Kidney epithelial cell (primary cell): ENCODE data around the gene BLMH. TPM values are rescaled to one million over a fixed set of nuclear protein-coding genes. Genes with fewer than 3 reads are reported as not detected.

Source experiments
- DNase-seq: peaks from one replicate; pipeline ENCODE4 v3.0.0-alpha.2; 2010; ENCODE audit warnings: low read depth
- H3K27me3 ChIP-seq: 2 replicates; pipeline ENCODE4 v1.6.0; 2011; ENCODE audit warnings: low read length; ENCODE audit not compliant: control insufficient read depth, insufficient read depth
- H3K36me3 ChIP-seq: 2 replicates; pipeline ENCODE4 v1.5.1; 2011; ENCODE audit warnings: low read length; ENCODE audit not compliant: control insufficient read depth, insufficient read depth
- H3K4me3 ChIP-seq: 2 replicates; pipeline ENCODE4 v1.5.1; 2011; ENCODE audit warnings: low read depth, mild to moderate bottlenecking, control low read depth, low read length
- total RNA-seq: library from RNA; depleted of rRNA; stranded (reverse); fragments of >200 nt; gene quantifications from 2 replicates; pipeline ENCODE4 v1.2.3, GENCODE V29; 2015
- TF ChIP-seq, protein P1 (sequence below): IDR thresholded peaks from 2 replicates; pipeline ENCODE4 v1.5.1; 2011; ENCODE audit warnings: mild to moderate bottlenecking, moderate library complexity, low read length, control low read depth, inconsistent platforms; ENCODE audit not compliant: insufficient read depth, poor library complexity, severe bottlenecking

Gene BLMH
- total RNA-seq, 1 donor from 2014 or later: 29.4 TPM

DNA sequence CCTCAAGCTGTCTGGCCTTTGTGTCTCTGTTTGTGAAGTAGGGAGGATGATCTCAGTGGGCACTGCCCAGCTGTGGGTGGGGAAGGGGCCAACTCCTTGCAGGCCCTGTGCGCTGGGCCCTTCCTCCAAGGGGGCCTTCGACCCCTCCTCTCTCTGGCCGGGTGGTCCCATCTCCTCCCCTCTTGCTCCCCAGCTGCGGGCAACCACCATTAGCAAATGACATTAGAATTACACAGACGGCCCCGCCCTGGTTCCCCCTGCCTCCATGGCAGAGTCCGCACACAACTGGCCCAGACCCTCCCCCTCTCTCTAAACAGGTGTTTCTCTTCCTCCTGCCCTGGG is 53.8 kb downstream of the BLMH start:
- TF ChIP-seq, protein P1, sequence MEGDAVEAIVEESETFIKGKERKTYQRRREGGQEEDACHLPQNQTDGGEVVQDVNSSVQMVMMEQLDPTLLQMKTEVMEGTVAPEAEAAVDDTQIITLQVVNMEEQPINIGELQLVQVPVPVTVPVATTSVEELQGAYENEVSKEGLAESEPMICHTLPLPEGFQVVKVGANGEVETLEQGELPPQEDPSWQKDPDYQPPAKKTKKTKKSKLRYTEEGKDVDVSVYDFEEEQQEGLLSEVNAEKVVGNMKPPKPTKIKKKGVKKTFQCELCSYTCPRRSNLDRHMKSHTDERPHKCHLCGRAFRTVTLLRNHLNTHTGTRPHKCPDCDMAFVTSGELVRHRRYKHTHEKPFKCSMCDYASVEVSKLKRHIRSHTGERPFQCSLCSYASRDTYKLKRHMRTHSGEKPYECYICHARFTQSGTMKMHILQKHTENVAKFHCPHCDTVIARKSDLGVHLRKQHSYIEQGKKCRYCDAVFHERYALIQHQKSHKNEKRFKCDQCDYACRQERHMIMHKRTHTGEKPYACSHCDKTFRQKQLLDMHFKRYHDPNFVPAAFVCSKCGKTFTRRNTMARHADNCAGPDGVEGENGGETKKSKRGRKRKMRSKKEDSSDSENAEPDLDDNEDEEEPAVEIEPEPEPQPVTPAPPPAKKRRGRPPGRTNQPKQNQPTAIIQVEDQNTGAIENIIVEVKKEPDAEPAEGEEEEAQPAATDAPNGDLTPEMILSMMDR: no peak
- DNase-seq: no peak
- H3K4me3 ChIP-seq: no peak overlapping the region
- H3K36me3 ChIP-seq: no peaks in the 10 kb centered on the region
- H3K27me3 ChIP-seq: peaks cover 52% of the 10 kb centered on the region

DNA sequence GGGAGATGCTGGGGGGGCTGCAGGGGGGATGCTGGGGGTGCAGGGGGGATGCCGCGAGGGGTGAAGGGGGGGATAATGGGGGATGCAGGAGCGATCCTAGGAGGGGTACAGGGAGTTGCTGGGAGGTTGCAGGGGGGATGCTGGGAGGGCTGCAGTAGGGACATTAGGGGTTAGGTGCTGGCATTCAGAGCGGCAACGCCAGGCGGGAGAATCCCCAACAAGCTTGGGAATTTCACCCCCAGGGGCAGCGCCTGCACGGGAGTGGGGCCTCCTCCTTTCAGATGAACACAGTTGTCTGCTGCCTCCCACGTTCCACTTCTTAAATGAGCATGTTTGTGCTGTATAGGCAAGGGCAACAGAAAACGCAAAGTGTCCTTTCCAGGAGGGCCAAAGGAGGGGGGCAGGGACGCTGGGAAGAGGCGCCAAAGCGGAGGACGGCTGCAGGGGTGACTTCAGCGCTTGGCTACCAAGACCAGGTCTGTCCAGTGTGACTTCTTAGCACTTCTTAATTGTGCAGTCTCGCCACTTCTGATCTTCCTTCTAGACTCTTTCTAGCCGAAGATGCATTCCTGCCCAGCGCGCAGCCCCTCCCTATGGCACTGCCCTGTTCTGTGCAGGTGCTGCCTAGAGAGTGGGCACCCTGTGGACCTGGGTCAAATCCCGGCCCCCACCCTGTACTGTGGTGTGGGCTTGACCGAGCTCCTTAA is 54.3 kb downstream of the BLMH start:
- TF ChIP-seq, protein P1: no peak
- no peak overlapping the region for H3K4me3 ChIP-seq
- no peaks in the 10 kb centered on the region for H3K36me3 ChIP-seq
- DNase-seq: no peak
- H3K27me3 ChIP-seq: peaks cover 56% of the 10 kb centered on the region

- H3K4me3 ChIP-seq: no peak overlapping the region
- no peaks in the 10 kb centered on the region for H3K36me3 ChIP-seq
- H3K27me3 ChIP-seq: peaks cover 61% of the 10 kb centered on the region
- TF ChIP-seq, protein P1: peak; percentile 72
- no peak for DNase-seq
Observed at GRCh38 chr17:30236766-30237165, 55.0 kb downstream of the BLMH start.

- H3K27me3 ChIP-seq: peaks cover 61% of the 10 kb centered on the region
- no peaks in the 10 kb centered on the region for H3K36me3 ChIP-seq
- no peak for DNase-seq
- TF ChIP-seq, protein P1: no peak
- H3K4me3 ChIP-seq: no peak overlapping the region
Observed at GRCh38 chr17:30236297-30236624, 55.5 kb downstream of the BLMH start.

DNA sequence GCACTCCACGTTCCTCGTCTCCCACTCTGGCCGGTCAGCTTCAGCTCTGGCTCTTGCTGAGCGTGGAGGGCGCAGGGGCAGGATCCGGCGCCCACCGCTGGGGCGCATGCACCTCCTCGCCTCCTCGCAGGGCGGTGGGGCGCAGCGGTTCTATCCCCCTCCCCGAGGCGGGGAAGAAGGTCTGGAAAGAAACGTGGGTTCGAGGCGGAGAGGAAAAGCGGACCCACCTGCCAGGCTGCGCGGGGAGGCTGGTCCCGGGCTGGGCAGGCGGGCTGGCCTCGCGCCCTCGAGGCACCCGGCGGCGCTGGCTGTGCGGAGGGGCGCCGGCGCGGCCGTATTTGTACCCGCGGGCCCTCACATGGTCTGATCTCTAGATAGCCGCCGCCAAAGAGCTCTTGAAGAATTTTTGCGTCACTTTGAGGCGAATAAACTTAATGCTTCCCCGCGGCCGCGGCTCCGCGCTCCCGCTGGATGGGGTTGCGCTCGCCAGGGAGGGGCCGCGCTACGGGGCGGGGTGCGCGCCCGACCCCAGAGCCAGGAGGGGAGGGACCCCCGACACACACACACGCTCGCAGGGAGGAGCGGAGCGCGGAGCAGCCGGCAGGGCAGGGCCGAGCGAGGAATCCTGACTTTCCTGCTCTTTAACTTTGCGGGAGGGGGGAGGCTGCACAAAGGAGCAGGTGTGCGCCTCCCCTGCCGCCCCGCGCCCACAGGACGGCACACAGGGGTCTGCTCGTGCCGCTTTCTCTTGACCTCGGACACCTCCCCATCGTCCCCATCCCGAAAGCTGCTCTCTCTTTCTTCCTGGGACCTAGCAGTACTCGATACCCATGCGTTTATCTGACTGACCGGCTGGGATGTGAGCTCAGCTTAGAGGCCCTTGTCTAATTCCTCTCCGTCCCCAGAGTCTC is 56.1 kb downstream of the BLMH start, which contains the start of gene SLC6A4:
Gene SLC6A4, minus strand, starts transcription at position 312 of the 911 bp plus-strand sequence. CDS start 13,739 bp downstream, outside the sequence.
- TF ChIP-seq, protein P1: no peak
- Histone ChIP-seq H3K36me3 (no peaks in the 10 kb centered on the region), H3K27me3 (peaks cover 61% of the 10 kb centered on the region), H3K4me3 (peak within 1 kb of the TSS; percentile 30)
- no peak for DNase-seq
